ENCODE data around the gene NFYB. TPM values are rescaled to one million over a fixed set of nuclear protein-coding genes. Genes with fewer than 3 reads are reported as not detected.

The NFYB gene
- total RNA-seq, 1 experiment from 2014 or later, result 22.4 TPM

DNA sequence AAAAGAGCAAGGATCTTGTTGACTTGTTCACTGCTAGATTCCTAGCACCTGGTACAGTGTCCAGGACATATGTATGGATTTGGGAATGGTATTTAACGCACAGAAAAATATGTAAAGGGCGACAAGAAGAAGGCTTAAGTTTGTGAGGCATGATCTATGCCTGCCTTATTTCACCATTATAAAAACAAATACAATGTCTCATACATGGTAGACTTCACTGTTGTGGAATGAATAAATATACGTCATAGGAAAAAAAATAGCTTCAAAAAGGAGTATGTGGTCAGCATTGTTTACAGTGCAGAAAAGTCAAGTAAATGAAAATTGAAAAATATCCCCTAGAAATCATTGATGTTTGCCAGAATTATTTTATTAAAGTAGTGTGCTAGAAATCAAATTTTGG is 43.7 kb downstream of the NFYB start:
- H3K27me3 ChIP-seq (ENCODE audit: insufficient read depth, low read length), result no peaks in the 10 kb centered on the region
- BruUV-seq (replicated peaks), result no TSS peak

More for the DNA sequence above, 43.7 kb downstream of the NFYB start:
- H3K4me1 ChIP-seq (ENCODE audit: control insufficient read depth in 1 of 2, insufficient read depth in 2 of 2, low read length in 2 of 2), result no peaks in the 10 kb centered on the region
- intact Hi-C loops (cut with micrococcal nuclease), result no loop called here
- DNase-seq (ENCODE audit: low read depth, low spot score) (no peak), ATAC-seq (no peak)
- no peak overlapping the region for H2AFZ ChIP-seq (ENCODE audit: low read depth, low read length, poor library complexity, severe bottlenecking)
- CTCF ChIA-PET, result no interaction called here
- no peaks in the 10 kb centered on the region for H3K9me2 ChIP-seq (ENCODE audit: insufficient read depth)
- no peaks in the 10 kb centered on the region for H3K9me3 ChIP-seq (ENCODE audit: control insufficient read depth in 1 of 2, insufficient read depth in 1 of 2, low read depth in 1 of 2, low read length in 2 of 2)
- TF ChIP-seq ZFX (IDR thresholded peaks at IDR 0.05) (no peak), EZH2phosphoT487 (IDR thresholded peaks at IDR 0.05; ENCODE audit: borderline replicate concordance) (no peak), TCF7L2 (IDR thresholded peaks at IDR 0.05; ENCODE audit: borderline replicate concordance, extremely low read depth, insufficient read depth, insufficient read length) (no peak), EZH2 (IDR thresholded peaks at IDR 0.05) (no peak), SRF (IDR thresholded peaks at IDR 0.05; ENCODE audit: low read depth) (no peak), SIN3A (IDR thresholded peaks at IDR 0.05; ENCODE audit: low read depth) (no peak), POLR2A (IDR thresholded peaks at IDR 0.05; ENCODE audit: borderline replicate concordance, extremely low read depth, insufficient read depth, insufficient read length) (no peak), CEBPB (IDR thresholded peaks at IDR 0.05; ENCODE audit: low read depth) (no peak), YY1 (IDR thresholded peaks at IDR 0.05; ENCODE audit: extremely low read depth, insufficient replicate concordance, low read depth, low read length) (no peak), CBX3 (IDR thresholded peaks at IDR 0.05; ENCODE audit: low read depth) (no peak), FOSL1 (IDR thresholded peaks at IDR 0.05; ENCODE audit: low read depth) (no peak), ELF1 (IDR thresholded peaks at IDR 0.05; ENCODE audit: borderline replicate concordance, low read depth) (no peak), JUND (IDR thresholded peaks at IDR 0.05) (no peak), ZNF274 (IDR thresholded peaks at IDR 0.05; ENCODE audit: low read depth, low read length) (no peak), SP1 (IDR thresholded peaks at IDR 0.05; ENCODE audit: low read depth) (no peak), EGR1 (IDR thresholded peaks at IDR 0.05; ENCODE audit: low read depth) (no peak)
- TF ChIP-seq, protein P1, sequence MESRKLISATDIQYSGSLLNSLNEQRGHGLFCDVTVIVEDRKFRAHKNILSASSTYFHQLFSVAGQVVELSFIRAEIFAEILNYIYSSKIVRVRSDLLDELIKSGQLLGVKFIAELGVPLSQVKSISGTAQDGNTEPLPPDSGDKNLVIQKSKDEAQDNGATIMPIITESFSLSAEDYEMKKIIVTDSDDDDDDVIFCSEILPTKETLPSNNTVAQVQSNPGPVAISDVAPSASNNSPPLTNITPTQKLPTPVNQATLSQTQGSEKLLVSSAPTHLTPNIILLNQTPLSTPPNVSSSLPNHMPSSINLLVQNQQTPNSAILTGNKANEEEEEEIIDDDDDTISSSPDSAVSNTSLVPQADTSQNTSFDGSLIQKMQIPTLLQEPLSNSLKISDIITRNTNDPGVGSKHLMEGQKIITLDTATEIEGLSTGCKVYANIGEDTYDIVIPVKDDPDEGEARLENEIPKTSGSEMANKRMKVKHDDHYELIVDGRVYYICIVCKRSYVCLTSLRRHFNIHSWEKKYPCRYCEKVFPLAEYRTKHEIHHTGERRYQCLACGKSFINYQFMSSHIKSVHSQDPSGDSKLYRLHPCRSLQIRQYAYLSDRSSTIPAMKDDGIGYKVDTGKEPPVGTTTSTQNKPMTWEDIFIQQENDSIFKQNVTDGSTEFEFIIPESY (IDR thresholded peaks at IDR 0.05; ENCODE audit: extremely low read depth, insufficient replicate concordance, low read length), result no peak
- TF ChIP-seq, protein P2, sequence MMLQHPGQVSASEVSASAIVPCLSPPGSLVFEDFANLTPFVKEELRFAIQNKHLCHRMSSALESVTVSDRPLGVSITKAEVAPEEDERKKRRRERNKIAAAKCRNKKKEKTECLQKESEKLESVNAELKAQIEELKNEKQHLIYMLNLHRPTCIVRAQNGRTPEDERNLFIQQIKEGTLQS (IDR thresholded peaks at IDR 0.05), result no peak
- TF ChIP-seq, protein P3, sequence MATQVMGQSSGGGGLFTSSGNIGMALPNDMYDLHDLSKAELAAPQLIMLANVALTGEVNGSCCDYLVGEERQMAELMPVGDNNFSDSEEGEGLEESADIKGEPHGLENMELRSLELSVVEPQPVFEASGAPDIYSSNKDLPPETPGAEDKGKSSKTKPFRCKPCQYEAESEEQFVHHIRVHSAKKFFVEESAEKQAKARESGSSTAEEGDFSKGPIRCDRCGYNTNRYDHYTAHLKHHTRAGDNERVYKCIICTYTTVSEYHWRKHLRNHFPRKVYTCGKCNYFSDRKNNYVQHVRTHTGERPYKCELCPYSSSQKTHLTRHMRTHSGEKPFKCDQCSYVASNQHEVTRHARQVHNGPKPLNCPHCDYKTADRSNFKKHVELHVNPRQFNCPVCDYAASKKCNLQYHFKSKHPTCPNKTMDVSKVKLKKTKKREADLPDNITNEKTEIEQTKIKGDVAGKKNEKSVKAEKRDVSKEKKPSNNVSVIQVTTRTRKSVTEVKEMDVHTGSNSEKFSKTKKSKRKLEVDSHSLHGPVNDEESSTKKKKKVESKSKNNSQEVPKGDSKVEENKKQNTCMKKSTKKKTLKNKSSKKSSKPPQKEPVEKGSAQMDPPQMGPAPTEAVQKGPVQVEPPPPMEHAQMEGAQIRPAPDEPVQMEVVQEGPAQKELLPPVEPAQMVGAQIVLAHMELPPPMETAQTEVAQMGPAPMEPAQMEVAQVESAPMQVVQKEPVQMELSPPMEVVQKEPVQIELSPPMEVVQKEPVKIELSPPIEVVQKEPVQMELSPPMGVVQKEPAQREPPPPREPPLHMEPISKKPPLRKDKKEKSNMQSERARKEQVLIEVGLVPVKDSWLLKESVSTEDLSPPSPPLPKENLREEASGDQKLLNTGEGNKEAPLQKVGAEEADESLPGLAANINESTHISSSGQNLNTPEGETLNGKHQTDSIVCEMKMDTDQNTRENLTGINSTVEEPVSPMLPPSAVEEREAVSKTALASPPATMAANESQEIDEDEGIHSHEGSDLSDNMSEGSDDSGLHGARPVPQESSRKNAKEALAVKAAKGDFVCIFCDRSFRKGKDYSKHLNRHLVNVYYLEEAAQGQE (IDR thresholded peaks at IDR 0.05; ENCODE audit: low read depth), result no peak
- TF ChIP-seq, protein P4, sequence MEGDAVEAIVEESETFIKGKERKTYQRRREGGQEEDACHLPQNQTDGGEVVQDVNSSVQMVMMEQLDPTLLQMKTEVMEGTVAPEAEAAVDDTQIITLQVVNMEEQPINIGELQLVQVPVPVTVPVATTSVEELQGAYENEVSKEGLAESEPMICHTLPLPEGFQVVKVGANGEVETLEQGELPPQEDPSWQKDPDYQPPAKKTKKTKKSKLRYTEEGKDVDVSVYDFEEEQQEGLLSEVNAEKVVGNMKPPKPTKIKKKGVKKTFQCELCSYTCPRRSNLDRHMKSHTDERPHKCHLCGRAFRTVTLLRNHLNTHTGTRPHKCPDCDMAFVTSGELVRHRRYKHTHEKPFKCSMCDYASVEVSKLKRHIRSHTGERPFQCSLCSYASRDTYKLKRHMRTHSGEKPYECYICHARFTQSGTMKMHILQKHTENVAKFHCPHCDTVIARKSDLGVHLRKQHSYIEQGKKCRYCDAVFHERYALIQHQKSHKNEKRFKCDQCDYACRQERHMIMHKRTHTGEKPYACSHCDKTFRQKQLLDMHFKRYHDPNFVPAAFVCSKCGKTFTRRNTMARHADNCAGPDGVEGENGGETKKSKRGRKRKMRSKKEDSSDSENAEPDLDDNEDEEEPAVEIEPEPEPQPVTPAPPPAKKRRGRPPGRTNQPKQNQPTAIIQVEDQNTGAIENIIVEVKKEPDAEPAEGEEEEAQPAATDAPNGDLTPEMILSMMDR (IDR thresholded peaks at IDR 0.05 in 2 of 3, conservative IDR thresholded peaks at IDR 0.05 in 1 of 3; ENCODE audit: borderline replicate concordance in 1 of 3, insufficient read depth in 1 of 3, low read depth in 2 of 3, low read length in 2 of 3), result no peak
- POLR2A ChIA-PET, result no interaction called here
- H4K20me1 ChIP-seq (ENCODE audit: insufficient read depth), result no peaks in the 10 kb centered on the region
- no peak overlapping the region for H3K4me2 ChIP-seq (ENCODE audit: low read length)
- no peak overlapping the region for H3K9ac ChIP-seq (ENCODE audit: low read length)
- H3K27ac ChIP-seq (ENCODE audit: low read depth, low read length), result no peak overlapping the region
- RAD21 ChIA-PET (ENCODE audit: low non-redundant PET in 1 of 2, low total read pairs in 2 of 2, uncharacterized antibody in 2 of 2, unreplicated experiment in 2 of 2), result no interaction called here
- no peaks in the 10 kb centered on the region for H3K36me3 ChIP-seq (ENCODE audit: control insufficient read depth in 1 of 2, insufficient read depth in 2 of 2, low read length in 2 of 2)
- H3K4me3 ChIP-seq (replicated peaks in 1 of 2; ENCODE audit: low read depth in 1 of 2, low read length in 2 of 2), result no peak overlapping the region
- H3K79me2 ChIP-seq (ENCODE audit: insufficient read depth, low read length), result no peaks in the 10 kb centered on the region
